ENCODE data around the gene ENO1. TPM values are rescaled to one million over a fixed set of nuclear protein-coding genes. Genes with fewer than 3 reads are reported as not detected.
"Not testable (repeated sequence)": the region's sequence is repeated elsewhere in the genome, so short reads cannot be mapped to it uniquely, and the experiment has no call there.

Gene ENO1
- total and polyA plus RNA-seq, 2 donors (not counting 3 experiments of a cell fraction or from before 2014, with no cell fraction given) = 1,111 to 1,593 TPM

DNA sequence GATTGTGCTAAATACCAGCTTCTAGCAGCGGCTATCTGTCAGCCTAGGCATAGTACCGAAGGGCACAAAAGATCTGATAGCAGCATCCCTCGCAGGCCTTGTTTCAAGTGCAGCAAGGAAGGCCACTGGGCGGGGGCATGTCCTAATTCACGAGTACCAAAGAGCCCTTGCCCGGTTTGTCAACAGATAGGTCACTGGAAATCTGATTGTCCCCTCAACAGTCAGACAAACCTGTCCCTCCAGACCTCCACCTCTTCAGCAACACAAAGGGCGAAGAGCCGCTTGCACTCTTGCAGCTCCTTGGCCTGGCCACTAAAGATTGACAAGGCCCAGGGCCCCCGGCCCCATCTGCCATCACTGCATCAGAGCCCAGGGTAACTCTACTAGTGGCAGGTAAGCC is 44.5 kb upstream of the ENO1 start:
- FAIRE-seq (no peak), DNase-seq (ENCODE audit: low read depth, low spot score) (no peak)
- dilution Hi-C loops (cut with MboI; ENCODE audit: extremely low pct_ligation_motif_present, low sequenced_read_pairs) = no loop called here
- no TSS peak for BruUV-seq (replicated peaks)
- H3K9me3 ChIP-seq (replicated peaks; ENCODE audit: control insufficient read depth, insufficient read depth, low read length) = no peaks in the 10 kb centered on the region
- ChIA-PET CTCF (interaction anchor here (0.6 to 2.6 kb wide), 3 partner anchors 70 to 220 kb away, joined by 3 to 12 read pairs (median 3); no protein-coding TSS in a partner anchor), POLR2A (no interaction called here)
- H3K4me3 ChIP-seq (replicated peaks in 1 of 3; ENCODE audit: insufficient read depth in 1 of 3, low read depth in 1 of 3, low read length in 3 of 3) = no peak overlapping the region
- H3K79me2 ChIP-seq (ENCODE audit: control insufficient read depth, insufficient read depth, low read length) = no peaks in the 10 kb centered on the region
- no peak overlapping the region for H3K9ac ChIP-seq (replicated peaks; ENCODE audit: extremely low read depth, insufficient read depth, low read length)
- no peak overlapping the region for H3K27ac ChIP-seq (ENCODE audit: insufficient read depth, low read depth, low read length)
- peaks cover 4 to 14% of the 10 kb centered on the region in 2 experiments for H3K27me3 ChIP-seq (ENCODE audit: control insufficient read depth in 2 of 2, insufficient read depth in 2 of 2, low read length in 2 of 2)
- TF ChIP-seq POLR2A (IDR thresholded peaks at IDR 0.05; ENCODE audit: low read depth, low read length) (no peak), JUN (IDR thresholded peaks at IDR 0.05; ENCODE audit: borderline replicate concordance, insufficient read depth, insufficient read length, low read depth) (no peak), GATA2 (IDR thresholded peaks at IDR 0.05; ENCODE audit: insufficient read depth, insufficient read length, low read depth, low read length) (no peak)
- no peaks in the 10 kb centered on the region for H3K4me1 ChIP-seq (ENCODE audit: control insufficient read depth, extremely low read depth, insufficient read depth, low read length)
- intact Hi-C loops (cut with micrococcal nuclease) = no loop called here
- H3K4me2 ChIP-seq (ENCODE audit: insufficient read depth, low read length) = no peak overlapping the region
- no peaks in the 10 kb centered on the region for H4K20me1 ChIP-seq (replicated peaks; ENCODE audit: control insufficient read depth, extremely low read depth, insufficient read depth, low read length)
- no peak overlapping the region for H2AFZ ChIP-seq (ENCODE audit: low read depth, low read length)
- no peaks in the 10 kb centered on the region for H3K9me1 ChIP-seq (replicated peaks; ENCODE audit: control insufficient read depth, extremely low read depth, insufficient read depth, low read length)
- H3K36me3 ChIP-seq (ENCODE audit: control insufficient read depth in 2 of 2, extremely low read depth in 1 of 2, insufficient read depth in 2 of 2, low read length in 2 of 2) = no peaks in the 10 kb centered on the region

DNA sequence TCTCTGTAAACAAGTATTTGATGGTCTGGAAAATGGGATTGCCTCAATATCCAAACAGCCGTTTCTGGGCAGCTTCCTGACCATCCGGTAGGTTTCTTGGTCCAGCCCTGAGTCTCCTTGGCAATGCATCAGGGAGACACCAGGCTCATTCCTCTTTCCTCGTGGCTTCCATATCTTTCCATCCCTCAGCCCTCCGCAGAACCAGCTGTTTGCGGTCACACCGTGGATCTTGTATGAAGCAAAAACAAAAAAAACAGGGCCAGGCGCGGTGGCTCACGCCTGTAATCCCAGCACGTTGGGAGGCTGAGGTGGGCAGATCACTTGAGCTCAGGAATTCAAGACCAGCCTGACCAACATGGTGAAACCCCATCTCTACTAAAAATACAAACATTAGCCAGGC is 39.0 kb upstream of the ENO1 start:
- H3K4me2 ChIP-seq (ENCODE audit: insufficient read depth, low read length); H3K27ac ChIP-seq (ENCODE audit: insufficient read depth, low read depth, low read length); H4K20me1 ChIP-seq (replicated peaks; ENCODE audit: control insufficient read depth, extremely low read depth, insufficient read depth, low read length); H3K36me3 ChIP-seq (ENCODE audit: control insufficient read depth in 2 of 2, extremely low read depth in 1 of 2, insufficient read depth in 2 of 2, low read length in 2 of 2); FAIRE-seq; intact Hi-C loops (cut with micrococcal nuclease); H3K4me1 ChIP-seq (ENCODE audit: control insufficient read depth, extremely low read depth, insufficient read depth, low read length); H3K79me2 ChIP-seq (ENCODE audit: control insufficient read depth, insufficient read depth, low read length); H3K9me1 ChIP-seq (replicated peaks; ENCODE audit: control insufficient read depth, extremely low read depth, insufficient read depth, low read length); H2AFZ ChIP-seq (ENCODE audit: low read depth, low read length); H3K9me3 ChIP-seq (replicated peaks; ENCODE audit: control insufficient read depth, insufficient read depth, low read length); DNase-seq (ENCODE audit: low read depth, low spot score); H3K9ac ChIP-seq (replicated peaks; ENCODE audit: extremely low read depth, insufficient read depth, low read length); dilution Hi-C loops (cut with MboI; ENCODE audit: extremely low pct_ligation_motif_present, low sequenced_read_pairs); H3K27me3 ChIP-seq (ENCODE audit: control insufficient read depth in 2 of 2, insufficient read depth in 2 of 2, low read length in 2 of 2); POLR2A ChIA-PET; BruUV-seq (replicated peaks); H3K4me3 ChIP-seq (replicated peaks in 1 of 3; ENCODE audit: insufficient read depth in 1 of 3, low read depth in 1 of 3, low read length in 3 of 3): not testable (repeated sequence)
- CTCF ChIA-PET = interaction anchor here (1.0 to 9.2 kb wide), 25 partner anchors 10 to 224 kb away, joined by 3 to 371 read pairs (median 6); partner anchors contain the start of gene GPR157

Measured in endothelial cell of umbilical vein (primary cell).